HepG2 (cell line): ENCODE measurements around the gene FLYWCH1. TPM values are rescaled to one million over a fixed set of nuclear protein-coding genes. Genes with fewer than 3 reads are reported as not detected.

Experiments
- AGO2 ChIP-seq: fragments of 200-400 bp; formaldehyde crosslinking; optimal IDR thresholded peaks from 2 replicates; pipeline ENCODE3; 2017; ENCODE audit warnings: mild to moderate bottlenecking, low read depth, low read length, moderate library complexity
- FOSL1 ChIP-seq: sonication (generic); formaldehyde crosslinking; IDR thresholded peaks from 2 replicates; pipeline ENCODE4 v1.9.0; 2021; ENCODE audit warnings: missing genetic modification reagents, borderline replicate concordance
- KAT2B ChIP-seq: fragments of 150-350 bp; IDR thresholded peaks from 2 replicates; pipeline ENCODE4 v1.6.1; 2014; ENCODE audit warnings: low read depth, low read length, borderline replicate concordance
- PAX8 ChIP-seq: sonication (generic); formaldehyde crosslinking; IDR thresholded peaks from 2 replicates; pipeline ENCODE4 v1.8.0; 2022; ENCODE audit warnings: mild to moderate bottlenecking, missing genetic modification reagents, borderline replicate concordance
- PHB2 ChIP-seq: fragments of 450-650 bp; IDR thresholded peaks from 2 replicates; pipeline ENCODE4 v1.6.1; 2018; ENCODE audit not compliant: partially characterized antibody
- RBM22 ChIP-seq: fragments of 200-400 bp; formaldehyde crosslinking; optimal IDR thresholded peaks from 2 replicates; pipeline ENCODE3; 2017; ENCODE audit warnings: mild to moderate bottlenecking, low read length, moderate library complexity
- ZNF205 ChIP-seq: IDR thresholded peaks from 2 replicates; pipeline ENCODE4 v1.6.1; 2018; ENCODE audit warnings: missing biosample characterization, missing genetic modification reagents
- ZNF451 ChIP-seq: sonication (generic); formaldehyde crosslinking; IDR thresholded peaks from 2 replicates; pipeline ENCODE4 v1.5.0; 2020; ENCODE audit warnings: mild to moderate bottlenecking, missing genetic modification reagents
- ZNF543 ChIP-seq: sonication (generic); formaldehyde crosslinking; IDR thresholded peaks from 2 replicates; pipeline ENCODE4 v1.4.0; 2020; ENCODE audit warnings: mild to moderate bottlenecking, missing genetic modification reagents
- ZNF614 ChIP-seq: IDR thresholded peaks from 2 replicates; pipeline ENCODE4 v1.6.1; 2018; ENCODE audit warnings: missing biosample characterization, missing genetic modification reagents, inconsistent platforms, borderline replicate concordance
- ZNF674 ChIP-seq: sonication (generic); formaldehyde crosslinking; IDR thresholded peaks from 2 replicates; pipeline ENCODE4 v1.5.0; 2020; ENCODE audit warnings: low read depth, mild to moderate bottlenecking, missing genetic modification reagents
- polyA plus RNA-seq, 8 experiments: library from polyadenylated mRNA; depleted of rRNA in 3 of 8; stranded (reverse) in 7 of 8; unstranded in 1 of 8; fragments of >200 nt; fragmentation: Illumina TruSeq in 4 of 8; extraction: Trizol in 4 of 8; gene quantifications; 2 replicates each; pipeline versions ENCODE4 v1.2.1 to v1.2.3, GENCODE V29; 2011 to 2016; ENCODE audit warnings: low read depth in 4 of 8, missing spikeins in 1 of 8, mixed read lengths in 1 of 8; ENCODE audit not compliant: insufficient read depth in 1 of 8
- total RNA-seq, 5 experiments: library from RNA; depleted of rRNA; stranded (reverse); fragments of >200 nt; fragmentation: Illumina TruSeq; extraction: Trizol; gene quantifications; 2 replicates each; pipeline ENCODE4 v1.2.3, GENCODE V29; 2016; ENCODE audit warnings: low read depth in 1 of 5
- TF ChIP-seq, protein P1 (sequence below): sonication (generic); formaldehyde crosslinking; IDR thresholded peaks from 2 replicates; pipeline ENCODE4 v1.5.1; 2020; ENCODE audit warnings: mild to moderate bottlenecking, missing genetic modification reagents, borderline replicate concordance
- TF ChIP-seq, protein P2 (sequence below): sonication (generic); formaldehyde crosslinking; IDR thresholded peaks from 2 replicates; pipeline ENCODE4 v1.5.0; 2020; ENCODE audit warnings: missing genetic modification reagents
- TF ChIP-seq, protein P3 (sequence below): sonication (generic); formaldehyde crosslinking; IDR thresholded peaks from 2 replicates; pipeline ENCODE4 v1.4.0; 2020; ENCODE audit warnings: mild to moderate bottlenecking, missing genetic modification reagents, borderline replicate concordance
- TF ChIP-seq, protein P4 (sequence below): sonication (generic); formaldehyde crosslinking; IDR thresholded peaks from 2 replicates; pipeline ENCODE4 v1.5.0; 2020; ENCODE audit warnings: mild to moderate bottlenecking, missing genetic modification reagents

Gene FLYWCH1
- total and polyA plus RNA-seq, 2 of the 13 experiments (the other 11 are each of a cell fraction or from before 2014, with no cell fraction given) = 7.3 to 12.4 TPM

DNA sequence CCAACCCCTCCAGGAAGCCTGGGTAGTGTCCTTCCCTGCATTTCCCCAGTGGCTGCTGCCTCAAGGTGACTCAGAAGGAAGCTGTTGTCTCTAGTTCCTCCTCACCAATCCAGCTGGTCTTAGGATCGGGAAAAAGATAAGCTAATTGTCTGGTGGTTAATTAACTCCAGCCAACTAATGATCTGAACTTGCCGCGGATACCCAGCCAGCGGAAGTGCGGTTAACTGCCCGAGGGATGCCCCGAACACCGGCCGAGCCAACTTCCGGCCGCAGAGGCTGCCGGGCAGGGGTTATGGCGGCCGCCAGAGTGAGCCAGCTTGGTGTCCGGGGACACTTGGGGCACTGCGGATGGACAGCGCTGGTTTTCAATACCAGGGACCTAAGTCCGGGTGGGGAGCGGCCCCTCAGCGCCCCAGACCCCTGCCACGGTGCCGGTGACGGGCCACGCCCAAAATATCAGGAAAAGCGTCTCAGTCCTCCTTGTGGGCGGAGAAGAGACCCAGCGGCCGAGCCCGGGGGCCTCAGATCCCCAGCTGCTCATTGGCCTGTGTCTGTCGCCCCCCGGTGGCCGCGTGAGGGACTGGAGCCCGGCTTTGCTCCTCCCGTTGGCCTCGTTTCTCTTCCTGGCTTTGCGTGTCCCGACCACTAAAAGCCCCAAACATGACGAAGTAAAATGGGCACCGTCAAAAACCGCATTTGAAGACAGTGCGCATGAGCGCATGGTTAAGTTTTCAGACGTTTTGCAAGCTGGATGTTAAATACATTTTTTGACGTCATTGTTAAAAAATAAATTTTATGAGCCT lies 43.5 kb upstream of the FLYWCH1 start (continued):
- TF ChIP-seq, protein P1, sequence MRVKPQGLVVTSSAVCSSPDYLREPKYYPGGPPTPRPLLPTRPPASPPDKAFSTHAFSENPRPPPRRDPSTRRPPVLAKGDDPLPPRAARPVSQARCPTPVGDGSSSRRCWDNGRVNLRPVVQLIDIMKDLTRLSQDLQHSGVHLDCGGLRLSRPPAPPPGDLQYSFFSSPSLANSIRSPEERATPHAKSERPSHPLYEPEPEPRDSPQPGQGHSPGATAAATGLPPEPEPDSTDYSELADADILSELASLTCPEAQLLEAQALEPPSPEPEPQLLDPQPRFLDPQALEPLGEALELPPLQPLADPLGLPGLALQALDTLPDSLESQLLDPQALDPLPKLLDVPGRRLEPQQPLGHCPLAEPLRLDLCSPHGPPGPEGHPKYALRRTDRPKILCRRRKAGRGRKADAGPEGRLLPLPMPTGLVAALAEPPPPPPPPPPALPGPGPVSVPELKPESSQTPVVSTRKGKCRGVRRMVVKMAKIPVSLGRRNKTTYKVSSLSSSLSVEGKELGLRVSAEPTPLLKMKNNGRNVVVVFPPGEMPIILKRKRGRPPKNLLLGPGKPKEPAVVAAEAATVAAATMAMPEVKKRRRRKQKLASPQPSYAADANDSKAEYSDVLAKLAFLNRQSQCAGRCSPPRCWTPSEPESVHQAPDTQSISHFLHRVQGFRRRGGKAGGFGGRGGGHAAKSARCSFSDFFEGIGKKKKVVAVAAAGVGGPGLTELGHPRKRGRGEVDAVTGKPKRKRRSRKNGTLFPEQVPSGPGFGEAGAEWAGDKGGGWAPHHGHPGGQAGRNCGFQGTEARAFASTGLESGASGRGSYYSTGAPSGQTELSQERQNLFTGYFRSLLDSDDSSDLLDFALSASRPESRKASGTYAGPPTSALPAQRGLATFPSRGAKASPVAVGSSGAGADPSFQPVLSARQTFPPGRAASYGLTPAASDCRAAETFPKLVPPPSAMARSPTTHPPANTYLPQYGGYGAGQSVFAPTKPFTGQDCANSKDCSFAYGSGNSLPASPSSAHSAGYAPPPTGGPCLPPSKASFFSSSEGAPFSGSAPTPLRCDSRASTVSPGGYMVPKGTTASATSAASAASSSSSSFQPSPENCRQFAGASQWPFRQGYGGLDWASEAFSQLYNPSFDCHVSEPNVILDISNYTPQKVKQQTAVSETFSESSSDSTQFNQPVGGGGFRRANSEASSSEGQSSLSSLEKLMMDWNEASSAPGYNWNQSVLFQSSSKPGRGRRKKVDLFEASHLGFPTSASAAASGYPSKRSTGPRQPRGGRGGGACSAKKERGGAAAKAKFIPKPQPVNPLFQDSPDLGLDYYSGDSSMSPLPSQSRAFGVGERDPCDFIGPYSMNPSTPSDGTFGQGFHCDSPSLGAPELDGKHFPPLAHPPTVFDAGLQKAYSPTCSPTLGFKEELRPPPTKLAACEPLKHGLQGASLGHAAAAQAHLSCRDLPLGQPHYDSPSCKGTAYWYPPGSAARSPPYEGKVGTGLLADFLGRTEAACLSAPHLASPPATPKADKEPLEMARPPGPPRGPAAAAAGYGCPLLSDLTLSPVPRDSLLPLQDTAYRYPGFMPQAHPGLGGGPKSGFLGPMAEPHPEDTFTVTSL (CRISPR knock-in tag) = no peak
- TF ChIP-seq ZNF205 (CRISPR knock-in tag) = no peak; the same call in 1 of the 2 replicates
- TF ChIP-seq PAX8 (CRISPR knock-in tag) = 0 out of 2 replicates have a peak, but pooled peaks have one; percentile 53
- no peak for TF ChIP-seq ZNF451
- TF ChIP-seq ZNF614 (CRISPR knock-in tag) = peak; percentile 73; the same call in 1 of the 2 replicates
- TF ChIP-seq ZNF674 = no peak
- TF ChIP-seq, protein P2, sequence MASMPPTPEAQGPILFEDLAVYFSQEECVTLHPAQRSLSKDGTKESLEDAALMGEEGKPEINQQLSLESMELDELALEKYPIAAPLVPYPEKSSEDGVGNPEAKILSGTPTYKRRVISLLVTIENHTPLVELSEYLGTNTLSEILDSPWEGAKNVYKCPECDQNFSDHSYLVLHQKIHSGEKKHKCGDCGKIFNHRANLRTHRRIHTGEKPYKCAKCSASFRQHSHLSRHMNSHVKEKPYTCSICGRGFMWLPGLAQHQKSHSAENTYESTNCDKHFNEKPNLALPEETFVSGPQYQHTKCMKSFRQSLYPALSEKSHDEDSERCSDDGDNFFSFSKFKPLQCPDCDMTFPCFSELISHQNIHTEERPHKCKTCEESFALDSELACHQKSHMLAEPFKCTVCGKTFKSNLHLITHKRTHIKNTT (CRISPR knock-in tag) = no peak
- no peak for TF ChIP-seq PHB2
- peak; percentile 81 for TF ChIP-seq ZNF543
- TF ChIP-seq AGO2 = peak; percentile 60
- no peak for TF ChIP-seq RBM22
- TF ChIP-seq, protein P3, sequence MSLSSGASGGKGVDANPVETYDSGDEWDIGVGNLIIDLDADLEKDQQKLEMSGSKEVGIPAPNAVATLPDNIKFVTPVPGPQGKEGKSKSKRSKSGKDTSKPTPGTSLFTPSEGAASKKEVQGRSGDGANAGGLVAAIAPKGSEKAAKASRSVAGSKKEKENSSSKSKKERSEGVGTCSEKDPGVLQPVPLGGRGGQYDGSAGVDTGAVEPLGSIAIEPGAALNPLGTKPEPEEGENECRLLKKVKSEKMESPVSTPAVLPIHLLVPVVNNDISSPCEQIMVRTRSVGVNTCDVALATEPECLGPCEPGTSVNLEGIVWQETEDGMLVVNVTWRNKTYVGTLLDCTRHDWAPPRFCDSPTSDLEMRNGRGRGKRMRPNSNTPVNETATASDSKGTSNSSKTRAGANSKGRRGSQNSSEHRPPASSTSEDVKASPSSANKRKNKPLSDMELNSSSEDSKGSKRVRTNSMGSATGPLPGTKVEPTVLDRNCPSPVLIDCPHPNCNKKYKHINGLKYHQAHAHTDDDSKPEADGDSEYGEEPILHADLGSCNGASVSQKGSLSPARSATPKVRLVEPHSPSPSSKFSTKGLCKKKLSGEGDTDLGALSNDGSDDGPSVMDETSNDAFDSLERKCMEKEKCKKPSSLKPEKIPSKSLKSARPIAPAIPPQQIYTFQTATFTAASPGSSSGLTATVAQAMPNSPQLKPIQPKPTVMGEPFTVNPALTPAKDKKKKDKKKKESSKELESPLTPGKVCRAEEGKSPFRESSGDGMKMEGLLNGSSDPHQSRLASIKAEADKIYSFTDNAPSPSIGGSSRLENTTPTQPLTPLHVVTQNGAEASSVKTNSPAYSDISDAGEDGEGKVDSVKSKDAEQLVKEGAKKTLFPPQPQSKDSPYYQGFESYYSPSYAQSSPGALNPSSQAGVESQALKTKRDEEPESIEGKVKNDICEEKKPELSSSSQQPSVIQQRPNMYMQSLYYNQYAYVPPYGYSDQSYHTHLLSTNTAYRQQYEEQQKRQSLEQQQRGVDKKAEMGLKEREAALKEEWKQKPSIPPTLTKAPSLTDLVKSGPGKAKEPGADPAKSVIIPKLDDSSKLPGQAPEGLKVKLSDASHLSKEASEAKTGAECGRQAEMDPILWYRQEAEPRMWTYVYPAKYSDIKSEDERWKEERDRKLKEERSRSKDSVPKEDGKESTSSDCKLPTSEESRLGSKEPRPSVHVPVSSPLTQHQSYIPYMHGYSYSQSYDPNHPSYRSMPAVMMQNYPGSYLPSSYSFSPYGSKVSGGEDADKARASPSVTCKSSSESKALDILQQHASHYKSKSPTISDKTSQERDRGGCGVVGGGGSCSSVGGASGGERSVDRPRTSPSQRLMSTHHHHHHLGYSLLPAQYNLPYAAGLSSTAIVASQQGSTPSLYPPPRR (CRISPR knock-in tag) = peak; percentile 52; the same call in 1 of the 2 replicates
- TF ChIP-seq, protein P4, sequence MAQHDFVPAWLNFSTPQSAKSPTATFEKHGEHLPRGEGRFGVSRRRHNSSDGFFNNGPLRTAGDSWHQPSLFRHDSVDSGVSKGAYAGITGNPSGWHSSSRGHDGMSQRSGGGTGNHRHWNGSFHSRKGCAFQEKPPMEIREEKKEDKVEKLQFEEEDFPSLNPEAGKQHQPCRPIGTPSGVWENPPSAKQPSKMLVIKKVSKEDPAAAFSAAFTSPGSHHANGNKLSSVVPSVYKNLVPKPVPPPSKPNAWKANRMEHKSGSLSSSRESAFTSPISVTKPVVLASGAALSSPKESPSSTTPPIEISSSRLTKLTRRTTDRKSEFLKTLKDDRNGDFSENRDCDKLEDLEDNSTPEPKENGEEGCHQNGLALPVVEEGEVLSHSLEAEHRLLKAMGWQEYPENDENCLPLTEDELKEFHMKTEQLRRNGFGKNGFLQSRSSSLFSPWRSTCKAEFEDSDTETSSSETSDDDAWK (CRISPR knock-in tag) = no peak
- TF ChIP-seq KAT2B = no peak
- no peak; the same call in 1 of the 2 replicates for TF ChIP-seq FOSL1
